GM18951 (cell line): Measurements from ENCODE around the gene C17orf113.

Source experiments
- POLR2A ChIP-seq: IDR thresholded peaks from 4 replicates; pipeline ENCODE4 v1.6.1; 2011; ENCODE audit warnings: mild to moderate bottlenecking; ENCODE audit not compliant: insufficient read length, insufficient read depth; ENCODE audit errors: extremely low read depth
- in situ Hi-C: fragments of 300-500 bp; cut with MboI; formaldehyde crosslinking; loops from one replicate; pipeline ENCODE4 v1.12.0; 2022; ENCODE audit warnings: low sequenced_read_pairs, mixed read lengths, inconsistent platforms; ENCODE audit not compliant: unreplicated experiment

C17orf113 gene

GRCh38 chr17:42005166-42005565, 45.2 kb downstream of the C17orf113 start:
- in situ Hi-C loops = no loop called here
- no peak for TF ChIP-seq POLR2A

GRCh38 chr17:42002792-42003301, 47.6 kb downstream of the C17orf113 start:
- in situ Hi-C loops = no loop called here

GRCh38 chr17:42002175-42002791, 48.1 kb downstream of the C17orf113 start:
- in situ Hi-C loops = no loop called here
- TF ChIP-seq POLR2A = no peak

More at GRCh38 chr17:42002792-42003301, 47.6 kb downstream of the C17orf113 start:
- no peak for TF ChIP-seq POLR2A

GRCh38 chr17:42001729-42002128, 48.7 kb downstream of the C17orf113 start:
- TF ChIP-seq POLR2A = no peak
- in situ Hi-C loops = no loop called here

- in situ Hi-C loops = no loop called here
- TF ChIP-seq POLR2A = no peak
Measured at GRCh38 chr17:42000413-42001133, 49.8 kb downstream of the C17orf113 start.

GRCh38 chr17:41998497-41998896, 51.9 kb downstream of the C17orf113 start:
- in situ Hi-C loops = no loop called here
- no peak for TF ChIP-seq POLR2A

- TF ChIP-seq POLR2A = no peak
- in situ Hi-C loops = no loop called here
Measured at GRCh38 chr17:41996855-41997164, 53.6 kb downstream of the C17orf113 start.

GRCh38 chr17:41992576-41992975, 57.8 kb downstream of the C17orf113 start:
- in situ Hi-C loops = no loop called here
- no peak for TF ChIP-seq POLR2A

- no peak for TF ChIP-seq POLR2A
- in situ Hi-C loops = no loop called here
Measured at GRCh38 chr17:41989702-41990419, 60.5 kb downstream of the C17orf113 start.

- in situ Hi-C loops = no loop called here
- TF ChIP-seq POLR2A = no peak
Measured at GRCh38 chr17:41988418-41988817, 62.0 kb downstream of the C17orf113 start.
